ENCODE measurements around the gene METAP1.
"Not testable (repeated sequence)": the region's sequence is repeated elsewhere in the genome, so short reads cannot be mapped to it uniquely, and the experiment has no call there.

Gene METAP1

DNA sequence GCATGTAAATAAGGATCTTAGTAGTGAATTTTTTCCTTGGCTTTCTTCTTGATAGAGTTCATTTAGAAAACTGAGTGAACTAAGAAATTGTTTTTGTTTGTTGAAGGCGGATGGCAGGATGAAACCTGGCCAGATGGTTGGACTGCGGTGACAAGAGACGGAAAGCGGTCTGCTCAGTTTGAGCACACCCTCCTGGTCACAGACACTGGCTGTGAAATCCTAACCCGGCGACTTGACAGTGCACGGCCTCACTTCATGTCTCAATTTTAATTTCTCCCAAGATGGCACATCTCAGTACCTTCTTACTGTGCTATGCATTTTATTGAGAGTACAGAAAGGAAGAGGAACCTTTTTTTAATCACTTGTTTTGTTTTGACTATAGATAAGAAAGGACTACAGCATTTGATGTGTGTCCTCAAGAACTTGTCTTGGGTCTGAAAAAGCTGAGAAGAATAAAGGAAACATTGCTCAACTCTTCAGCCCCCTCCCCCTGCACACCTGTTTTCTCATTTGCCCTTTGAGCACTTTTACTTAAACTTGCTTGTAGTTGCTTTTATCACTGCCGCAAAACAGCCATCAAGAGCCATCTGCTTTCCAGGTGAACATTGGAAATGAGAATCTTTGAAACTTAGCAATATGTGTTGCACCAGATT, 65.7 kb downstream of the METAP1 start:
- no peak for DNase-seq

DNA sequence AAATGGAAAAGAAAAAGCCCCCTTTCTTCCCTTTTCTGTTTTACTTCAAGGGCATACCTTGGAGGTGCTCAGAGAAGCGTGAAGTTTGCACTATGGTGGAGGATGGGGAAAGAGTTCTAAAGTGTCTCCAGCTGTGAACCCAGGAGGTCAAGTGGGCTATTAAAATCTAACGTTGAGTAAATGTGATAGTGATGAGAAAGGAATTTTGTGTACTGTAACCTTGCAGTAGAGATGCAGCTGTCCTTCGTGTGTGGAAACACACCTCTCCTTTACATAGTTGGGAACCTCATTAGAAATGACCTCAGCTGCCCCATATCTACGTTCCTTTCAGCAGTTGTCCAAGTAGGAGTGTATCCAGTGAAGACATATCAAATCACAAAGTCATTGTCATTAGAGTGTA, 66.6 kb downstream of the METAP1 start:
- DNase-seq: peak; percentile 41

GRCh38 chr4:99065521-99065920, 70.0 kb downstream of the METAP1 start:
- not testable (repeated sequence) for DNase-seq

DNA sequence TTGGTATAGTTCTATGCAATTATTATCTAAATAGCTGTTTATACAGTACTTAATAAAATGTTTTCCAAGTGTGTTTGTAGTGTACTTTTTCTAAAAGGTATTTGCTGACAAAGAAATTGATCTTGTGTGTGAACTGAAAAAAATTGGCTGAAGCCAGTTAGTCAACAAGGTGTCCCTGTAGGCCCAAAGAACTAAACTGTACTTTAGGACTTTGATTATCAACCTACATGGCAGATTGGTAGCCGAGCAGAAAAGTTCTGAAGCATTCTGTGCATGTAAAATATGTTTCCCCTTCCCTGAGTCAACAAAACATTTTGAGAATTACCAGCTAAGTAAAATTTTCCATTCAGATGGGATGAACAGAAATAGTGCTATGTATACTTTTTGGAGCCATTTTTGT, 72.1 kb downstream of the METAP1 start:
- DNase-seq: no peak

- no peak for DNase-seq
Observed at GRCh38 chr4:99071159-99071558, 75.6 kb downstream of the METAP1 start.

DNA sequence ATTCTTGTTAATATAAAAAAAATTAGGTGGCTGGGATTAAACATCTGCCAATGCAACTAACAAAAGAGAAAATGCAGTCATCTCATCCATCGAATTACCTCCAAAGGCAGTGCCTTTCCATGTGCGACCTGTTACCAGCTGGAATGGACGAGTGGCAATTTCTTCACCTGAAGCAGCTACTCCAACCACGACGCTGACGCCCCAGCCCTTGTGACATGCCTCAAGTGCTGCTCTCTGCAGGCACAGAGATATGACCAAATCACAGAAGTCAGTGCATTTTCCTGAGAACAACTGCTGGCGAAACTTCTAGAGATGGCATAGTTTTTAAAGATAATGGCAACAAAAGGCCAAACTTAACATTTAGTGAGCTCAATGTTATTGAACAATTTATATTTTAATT, 79.3 kb downstream of the METAP1 start:
- no peak for DNase-seq

DNA sequence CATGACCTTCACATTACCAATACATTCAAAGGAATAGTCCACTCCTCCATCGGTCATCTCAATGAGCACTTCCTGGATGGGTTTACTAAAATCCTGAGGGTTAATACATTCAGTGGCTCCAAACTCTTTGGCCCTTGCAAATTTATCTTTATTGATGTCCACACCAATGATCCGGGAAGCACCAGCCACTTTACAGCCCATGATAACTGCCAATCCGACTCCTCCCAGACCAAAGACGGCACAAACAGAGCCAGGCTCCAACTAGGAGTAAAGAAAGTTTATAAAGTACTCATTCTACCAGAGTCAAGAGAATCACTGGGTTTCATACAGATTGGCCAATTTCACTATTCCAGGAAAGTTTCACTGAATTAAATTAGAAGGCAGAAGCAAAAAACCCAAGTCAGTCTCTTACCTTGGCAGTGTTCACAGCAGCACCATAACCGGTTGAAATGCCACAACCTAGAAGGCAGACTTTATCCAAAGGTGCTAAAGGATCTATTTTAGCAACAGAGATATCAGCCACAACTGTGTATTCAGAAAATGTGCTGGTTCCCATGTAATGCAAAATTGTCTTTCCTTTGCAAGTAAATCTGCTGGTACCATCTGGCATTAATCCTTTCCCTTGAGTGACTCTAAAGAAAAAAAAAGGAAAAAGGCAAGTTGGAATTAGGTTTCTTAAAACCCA, 80.9 kb downstream of the METAP1 start:
- DNase-seq: no peak

- DNase-seq: no peak
Observed at GRCh38 chr4:99077177-99077576, 81.7 kb downstream of the METAP1 start.

- DNase-seq: no peak
Observed at GRCh38 chr4:99078336-99078735, 82.8 kb downstream of the METAP1 start.

DNA sequence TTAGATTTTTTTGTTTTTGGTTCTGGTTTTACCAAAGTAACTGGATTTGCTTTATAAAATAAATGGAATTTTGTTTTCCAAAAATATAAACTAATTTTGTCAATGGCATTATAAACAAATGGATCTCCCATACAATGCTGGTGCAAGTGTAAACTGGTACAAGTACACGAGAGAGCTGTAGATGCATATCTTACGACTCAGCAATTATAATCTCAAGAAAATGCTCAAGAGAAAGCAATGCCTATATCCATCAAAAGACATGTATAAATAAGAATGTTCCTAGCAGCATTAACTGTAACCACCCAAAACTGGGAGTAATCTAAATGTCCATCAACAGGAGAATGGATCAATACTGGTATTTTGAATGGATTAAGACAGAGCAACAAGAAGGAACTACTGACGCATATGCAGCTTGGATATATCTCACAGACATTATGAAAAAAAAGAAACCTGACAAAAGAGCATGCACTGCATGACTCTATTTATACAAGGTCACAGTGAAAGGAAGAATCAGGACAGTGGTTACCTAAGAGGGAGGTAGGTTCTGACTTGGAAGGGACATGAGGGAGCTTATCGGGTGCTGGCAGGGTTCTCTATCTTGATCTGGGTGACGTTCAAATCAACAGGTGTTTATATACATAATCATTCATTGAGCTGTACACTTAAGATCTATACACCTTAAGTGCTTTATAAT, 83.6 kb downstream of the METAP1 start:
- DNase-seq: no peak

DNA sequence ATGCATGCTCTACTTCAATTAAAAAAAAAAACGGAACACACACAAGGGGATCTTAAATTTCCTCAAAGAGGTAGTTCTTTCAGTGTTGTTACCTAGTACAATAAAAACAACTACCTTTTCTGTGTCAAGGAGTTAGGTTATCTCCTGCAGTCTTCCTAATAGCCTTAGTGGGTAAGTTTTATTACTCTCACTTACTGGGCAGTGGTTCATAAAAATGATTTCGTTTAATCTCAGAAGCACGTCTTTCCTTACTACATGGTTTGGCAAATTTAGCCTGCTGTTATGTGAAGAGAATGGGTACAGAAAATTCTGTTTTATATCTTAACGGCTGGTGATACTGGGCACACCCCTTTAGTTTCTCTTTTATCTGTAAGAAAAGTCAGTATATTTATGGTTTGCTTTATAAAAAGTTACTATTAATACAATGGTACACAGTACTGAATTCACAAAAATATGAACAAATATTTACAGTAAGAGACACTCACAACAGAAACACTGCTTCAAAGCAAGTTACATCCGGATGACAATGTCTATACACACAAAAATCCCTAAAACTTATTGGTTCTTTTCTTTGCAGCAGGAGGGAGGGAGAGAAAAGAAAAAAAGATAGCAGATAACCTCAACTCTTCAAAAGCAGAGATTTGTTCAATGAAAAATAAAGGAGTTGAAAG, 84.2 kb downstream of the METAP1 start:
- DNase-seq: no peak

GRCh38 chr4:99080869-99081268, 85.3 kb downstream of the METAP1 start:
- not testable (repeated sequence) for DNase-seq

- DNase-seq: no peak
Observed at GRCh38 chr4:99082192-99082591, 86.7 kb downstream of the METAP1 start.

- no peak for DNase-seq
Observed at GRCh38 chr4:99084595-99084994, 89.1 kb downstream of the METAP1 start.

GRCh38 chr4:99088023-99088449, 92.5 kb downstream of the METAP1 start:
- peak; percentile 66 for DNase-seq

- peak; percentile 74 for DNase-seq
Observed at GRCh38 chr4:99088481-99089365, 93.2 kb downstream of the METAP1 start, which contains the start of gene ADH5. ADH5 (minus strand) TSS chr4:99088788; CDS start chr4:99088700, 88 bp downstream.

DNA sequence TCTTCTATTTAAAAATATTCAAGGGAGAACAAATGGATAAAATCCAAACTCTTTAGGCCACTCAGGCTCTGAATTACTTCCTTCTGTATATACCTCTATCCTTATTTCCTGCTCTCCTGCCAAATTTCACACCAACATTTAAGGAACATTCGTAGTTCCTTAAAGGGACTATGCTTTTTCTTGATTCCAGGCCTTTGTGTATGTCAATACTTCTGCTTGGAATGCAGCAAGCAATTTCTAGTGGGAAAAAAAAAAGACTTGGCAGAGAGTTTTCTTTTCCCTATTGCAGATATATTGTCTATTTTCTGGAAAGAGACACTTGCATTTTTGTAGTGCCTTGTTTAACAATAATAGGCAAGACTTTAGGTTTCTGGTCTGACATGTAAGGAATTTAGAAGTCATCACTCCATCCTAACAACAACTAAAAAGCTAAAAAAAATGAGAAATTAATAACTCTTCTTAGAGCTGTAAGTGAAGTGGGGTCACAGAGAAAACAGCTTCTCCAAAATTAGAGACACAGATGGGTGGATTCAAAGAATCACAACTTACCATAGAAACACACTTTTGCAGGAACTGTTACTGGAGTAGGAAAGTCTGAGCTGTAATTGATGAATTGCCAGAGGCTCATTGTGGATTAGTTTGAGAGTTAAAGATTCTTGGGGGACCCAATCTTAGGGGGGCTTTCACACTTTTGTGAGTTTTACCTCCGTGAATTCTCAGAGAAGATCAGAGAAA, 95.1 kb downstream of the METAP1 start:
- DNase-seq: no peak

- DNase-seq: no peak
Observed at GRCh38 chr4:99091216-99091575, 95.7 kb downstream of the METAP1 start.

DNA sequence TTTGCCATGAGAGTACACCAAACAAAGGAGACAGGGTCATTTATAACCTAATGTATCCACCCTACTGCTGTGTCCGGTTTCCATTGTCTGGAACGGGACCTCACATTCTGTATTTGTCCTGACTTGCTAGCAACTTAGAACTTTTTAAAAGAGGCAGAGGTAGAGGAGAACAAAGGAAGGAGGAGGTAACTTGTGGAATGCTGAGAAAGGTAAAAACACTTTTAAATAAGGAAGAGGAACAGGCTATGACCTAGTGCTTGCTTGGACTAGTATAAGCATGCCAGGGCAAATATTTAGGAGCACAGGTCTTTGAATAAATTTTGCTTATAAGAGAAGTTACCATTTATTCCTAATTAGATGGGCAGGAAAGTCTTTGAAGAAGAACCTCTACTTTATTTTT, 96.3 kb downstream of the METAP1 start:
- DNase-seq: not testable (repeated sequence)

DNA sequence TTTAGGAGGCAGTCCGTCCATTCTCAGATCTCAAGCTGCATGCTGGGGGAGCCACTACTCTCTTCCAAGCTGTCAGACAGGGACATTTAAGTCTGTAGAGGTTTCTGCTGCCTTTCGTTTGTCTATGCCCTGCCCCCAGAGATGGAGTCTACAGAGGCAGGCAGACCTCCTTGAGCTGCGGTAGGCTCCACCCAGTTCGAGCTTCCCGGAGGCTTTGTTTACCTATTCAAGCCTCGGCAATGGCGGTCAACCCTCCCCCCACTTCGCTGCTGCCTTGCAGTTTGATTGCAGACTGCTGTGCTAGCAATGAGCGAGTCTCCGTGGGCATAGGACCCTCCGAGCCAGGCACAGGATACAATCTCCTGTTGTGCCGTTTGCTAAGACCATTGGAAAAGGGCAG, 103.8 kb downstream of the METAP1 start:
- DNase-seq: no peak

- not testable (repeated sequence) for DNase-seq
Observed at GRCh38 chr4:99099814-99100213, 104.3 kb downstream of the METAP1 start.

- DNase-seq: no peak
Observed at GRCh38 chr4:99100876-99101275, 105.4 kb downstream of the METAP1 start.

Data from HCEC 1CT (cell line).